Mucosa of gallbladder (tissue), 1 donor: ENCODE measurements around the gene LDB2. TPM values are rescaled to one million over a fixed set of nuclear protein-coding genes. Genes with fewer than 3 reads are reported as not detected.
"Not testable (repeated sequence)": the region's sequence is repeated elsewhere in the genome, so short reads cannot be mapped to it uniquely, and the experiment has no call there.

Experiments
- DNase-seq: peaks from one replicate; pipeline ENCODE4 v3.0.0-alpha.2; 2020; ENCODE audit warnings: low spot score
- total RNA-seq: library from RNA; stranded (reverse); gene quantifications from one replicate; pipeline ENCODE4 v1.2.1, GENCODE V29; 2021
- donor health status: DM: no; HTN: no; CAD: no.

LDB2 gene
- total RNA-seq, 1 donor from 2014 or later, result 16.9 TPM

DNA sequence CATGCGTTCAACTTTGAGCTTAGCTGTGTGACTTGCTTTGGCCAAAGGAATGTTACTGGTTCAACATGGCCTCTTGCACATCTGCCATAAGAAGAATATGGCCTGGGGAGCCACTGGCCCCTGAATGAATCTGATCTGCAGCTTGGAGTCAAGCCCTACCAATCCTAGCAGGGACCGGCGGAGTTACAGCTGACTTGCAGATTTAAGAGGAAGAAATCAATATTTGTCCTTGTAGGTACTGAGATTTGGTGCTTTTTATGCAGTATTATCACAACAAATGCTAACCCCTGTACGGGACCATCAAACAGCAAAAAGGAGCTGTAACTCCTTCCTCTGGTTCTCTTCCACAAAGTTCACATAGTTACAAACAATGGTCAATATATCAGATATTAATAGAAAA lies 252.0 kb downstream of the LDB2 start:
- no peak for DNase-seq

DNA sequence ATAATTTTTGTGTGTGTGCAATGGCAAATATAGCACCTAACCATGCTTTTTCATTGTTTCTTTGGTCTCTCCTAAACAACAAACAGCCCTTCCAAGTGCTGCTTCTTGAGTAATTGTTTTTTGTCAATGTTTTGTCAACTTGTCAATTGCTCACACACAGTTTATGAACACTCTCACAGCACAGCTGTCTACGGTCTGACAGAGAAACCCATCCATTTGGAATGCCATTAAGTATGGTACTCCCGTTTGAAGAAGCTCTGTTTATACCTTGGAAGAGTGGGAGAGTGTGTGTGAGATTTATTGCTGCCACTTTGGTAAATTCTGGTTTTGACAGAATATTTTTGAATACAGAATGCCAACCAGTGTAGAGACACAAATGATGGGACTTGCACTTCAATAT lies 254.6 kb downstream of the LDB2 start:
- no peak for DNase-seq

DNA sequence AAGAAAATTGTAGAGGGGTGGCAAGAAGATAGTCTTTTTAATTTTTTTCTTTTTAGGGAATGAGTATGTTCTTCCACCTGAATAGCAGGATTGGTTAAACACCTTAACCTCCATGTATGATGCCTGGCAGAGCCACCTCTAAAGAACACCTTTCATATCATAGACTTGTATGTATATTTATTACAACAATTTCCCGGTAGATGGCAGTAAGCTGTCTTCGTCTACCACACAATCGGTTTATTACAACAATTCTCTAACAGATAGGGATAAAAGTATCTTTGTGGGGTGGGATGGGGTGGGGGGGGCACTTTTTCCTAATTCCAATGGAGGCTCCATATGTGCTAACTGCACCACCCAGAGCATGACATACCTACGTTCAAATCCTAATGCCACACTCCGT lies 255.5 kb downstream of the LDB2 start:
- no peak for DNase-seq

DNA sequence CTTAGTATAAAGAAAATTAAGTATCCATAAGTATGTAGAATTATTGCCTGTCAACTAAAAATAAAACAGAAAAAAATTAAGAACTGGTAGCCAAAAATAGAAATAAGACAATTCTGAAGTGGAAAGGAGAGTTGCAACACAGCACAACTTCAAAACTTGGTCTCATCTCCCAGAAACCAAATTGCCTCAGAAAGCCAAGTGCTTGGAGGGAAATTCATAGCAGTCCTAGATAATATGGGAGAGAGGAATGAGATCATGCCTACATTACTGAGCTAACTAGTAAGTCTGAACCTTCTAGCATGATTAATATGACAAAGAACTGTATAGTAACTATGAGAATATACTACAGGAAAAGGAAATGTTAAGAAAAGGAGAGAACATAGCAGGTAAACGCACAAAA lies 256.5 kb downstream of the LDB2 start:
- DNase-seq, result no peak

DNA sequence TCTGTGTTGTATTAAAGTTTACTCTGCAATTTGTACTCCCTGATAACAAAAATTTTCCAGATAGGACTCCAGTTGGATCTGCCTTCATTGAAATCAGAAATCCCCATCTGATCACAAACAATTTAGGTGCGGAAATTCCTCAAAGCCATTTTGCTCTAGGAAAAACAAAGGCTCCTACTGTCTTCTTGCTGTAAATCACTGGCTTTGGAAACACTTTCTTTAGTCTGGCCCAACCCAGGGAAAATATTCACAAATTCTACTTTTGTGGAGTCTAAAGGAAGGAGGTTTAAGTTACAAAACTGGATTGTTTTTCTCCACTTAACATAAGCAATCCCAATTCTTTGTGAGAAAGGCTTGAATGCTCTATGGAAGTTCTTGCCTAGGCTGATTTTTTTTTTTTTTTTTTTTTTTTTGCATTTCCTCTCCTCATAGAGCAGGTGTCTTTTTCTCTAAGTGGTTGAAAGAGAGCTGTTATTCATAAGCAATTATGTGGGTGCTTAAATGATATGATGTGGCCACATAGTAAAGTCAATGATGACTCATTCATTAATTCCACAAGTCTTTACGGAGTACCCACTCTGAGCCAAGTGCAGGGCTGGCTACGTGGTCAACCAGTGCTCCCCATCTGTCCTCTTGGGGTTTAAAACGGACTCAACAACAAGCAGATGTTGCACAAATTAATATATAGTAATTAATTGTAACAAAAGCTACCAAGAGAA lies 261.4 kb downstream of the LDB2 start:
- no peak for DNase-seq

DNA sequence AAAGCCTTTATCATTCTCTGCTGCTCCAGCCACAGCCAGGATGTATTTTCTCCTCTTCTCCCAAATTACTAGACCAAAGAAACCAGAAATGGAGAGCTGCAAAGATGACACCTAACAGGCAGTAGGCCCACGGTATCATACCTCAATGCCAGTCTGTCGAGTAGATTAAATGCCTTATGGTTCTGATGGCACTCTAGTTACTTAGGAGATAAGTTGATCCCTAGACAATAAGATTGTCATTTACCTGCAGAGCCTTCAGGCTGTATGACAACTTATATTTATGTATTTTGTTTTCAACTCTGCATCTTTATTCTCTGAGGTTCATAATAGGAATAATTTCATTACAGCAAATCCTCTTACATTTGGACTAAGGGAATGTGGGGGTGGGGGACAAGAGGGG lies 262.1 kb downstream of the LDB2 start:
- DNase-seq, result no peak

DNA sequence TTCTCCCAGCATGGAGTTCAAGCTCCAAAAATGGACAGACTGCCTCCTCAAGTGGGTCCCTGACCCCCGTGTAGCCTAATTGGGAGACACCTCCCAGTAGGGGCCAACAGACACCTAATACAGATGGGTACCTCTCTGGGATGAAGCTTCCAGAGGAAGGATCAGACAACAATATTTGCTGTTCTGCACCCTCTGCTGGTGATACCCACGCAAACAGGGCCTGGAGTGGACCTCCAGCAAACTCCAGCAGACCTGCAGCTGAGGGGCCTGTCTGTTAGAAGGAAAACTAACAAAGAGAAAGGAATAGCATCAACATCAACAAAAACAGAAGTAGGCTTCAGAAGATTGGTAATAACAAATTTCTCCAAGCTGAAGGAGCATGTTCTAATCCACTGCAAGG lies 269.2 kb downstream of the LDB2 start:
- DNase-seq, result not testable (repeated sequence)

DNA sequence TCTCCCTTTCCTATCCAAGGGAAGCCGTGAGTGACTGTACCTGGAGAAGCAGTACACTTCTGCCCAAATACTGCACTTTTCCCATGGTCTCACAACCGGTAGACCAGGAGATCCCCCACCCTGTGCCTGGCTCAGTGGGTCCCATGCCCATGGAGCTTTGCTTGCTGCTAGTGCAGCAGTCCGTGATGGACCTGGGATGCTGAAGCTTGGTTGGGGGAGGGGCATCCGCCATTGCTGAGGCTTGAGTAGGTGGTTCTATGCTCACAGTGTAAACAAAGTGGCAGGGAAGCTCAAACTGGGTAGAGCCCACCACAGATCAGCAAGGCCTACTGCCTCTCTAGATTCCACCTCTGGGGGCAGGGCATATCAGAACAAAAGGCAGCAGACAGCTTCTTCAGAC lies 269.6 kb downstream of the LDB2 start:
- not testable (repeated sequence) for DNase-seq

DNA sequence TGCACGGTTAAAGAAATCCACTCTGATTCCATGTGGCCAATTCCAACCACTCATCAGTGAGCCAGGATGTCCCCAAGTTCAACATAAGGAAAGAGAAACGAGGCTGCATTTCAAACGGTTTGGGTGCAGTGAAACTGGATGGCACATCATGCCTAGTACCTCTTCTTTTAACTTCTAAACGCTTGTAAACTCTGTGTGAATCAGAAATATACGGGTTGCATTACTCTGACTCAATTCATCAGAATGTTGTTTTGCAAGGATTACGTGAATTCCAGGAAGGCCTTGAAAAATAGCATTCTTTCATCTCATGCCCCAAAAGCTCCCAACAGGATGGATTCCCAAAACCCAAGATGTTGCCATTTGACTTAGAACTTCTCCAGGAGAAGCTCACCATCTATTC lies 270.4 kb downstream of the LDB2 start:
- DNase-seq, result no peak

DNA sequence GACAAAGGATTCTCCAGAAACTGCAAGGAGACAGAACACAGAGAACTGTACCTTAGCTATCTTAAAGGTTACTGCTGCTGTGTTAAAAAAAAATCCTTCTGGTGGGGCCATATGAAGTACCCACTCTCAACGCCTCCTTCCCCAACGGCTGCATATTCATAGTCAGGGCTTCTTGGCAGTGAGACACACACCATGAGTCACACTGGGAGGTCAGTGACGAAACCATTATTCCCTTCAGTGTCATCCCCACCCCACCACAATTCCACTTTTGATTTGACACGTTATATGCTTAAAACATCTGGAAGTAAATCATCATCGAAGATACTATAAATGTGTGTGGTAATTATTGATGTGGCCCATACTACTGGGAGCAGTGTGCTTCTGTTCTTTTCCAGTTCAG lies 271.5 kb downstream of the LDB2 start:
- peak; percentile 16 for DNase-seq

DNA sequence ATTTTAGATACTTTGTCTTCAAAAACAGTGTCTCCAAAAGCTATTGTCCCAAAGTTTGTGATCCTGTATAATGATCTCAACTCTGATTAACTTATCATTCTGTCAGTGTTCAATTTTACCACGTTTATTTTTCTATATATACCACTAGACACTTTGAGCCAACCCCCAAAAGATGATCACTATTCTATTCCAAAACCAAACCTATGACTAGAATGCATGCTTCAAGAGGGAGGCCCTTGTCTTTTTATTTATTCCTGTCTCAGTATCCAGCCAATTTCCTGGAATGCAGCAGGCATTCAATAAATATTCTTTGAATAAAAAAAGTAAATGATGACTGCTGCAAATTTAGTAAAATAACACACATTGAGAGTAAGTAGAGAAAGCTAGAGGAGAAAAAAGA lies 275.6 kb downstream of the LDB2 start:
- DNase-seq, result no peak

DNA sequence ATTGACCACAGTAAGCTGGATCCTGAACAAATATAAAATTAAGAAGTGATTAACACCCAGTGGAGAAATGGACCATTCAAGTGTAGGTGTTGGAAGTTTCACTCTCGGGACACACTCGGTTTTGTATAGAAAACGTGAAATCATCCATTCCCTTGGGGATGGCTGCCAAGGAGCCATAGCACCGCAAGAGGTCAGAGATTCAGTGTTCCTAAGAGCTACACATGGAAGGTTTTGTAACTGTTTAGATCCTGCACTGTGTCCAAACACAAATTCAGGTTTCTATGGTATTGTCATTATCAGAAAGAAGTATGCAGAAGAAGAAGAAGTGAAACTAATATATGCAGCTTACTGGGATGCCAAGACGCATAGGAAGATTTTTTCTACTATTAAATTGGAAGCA lies 281.0 kb downstream of the LDB2 start:
- DNase-seq, result no peak

DNA sequence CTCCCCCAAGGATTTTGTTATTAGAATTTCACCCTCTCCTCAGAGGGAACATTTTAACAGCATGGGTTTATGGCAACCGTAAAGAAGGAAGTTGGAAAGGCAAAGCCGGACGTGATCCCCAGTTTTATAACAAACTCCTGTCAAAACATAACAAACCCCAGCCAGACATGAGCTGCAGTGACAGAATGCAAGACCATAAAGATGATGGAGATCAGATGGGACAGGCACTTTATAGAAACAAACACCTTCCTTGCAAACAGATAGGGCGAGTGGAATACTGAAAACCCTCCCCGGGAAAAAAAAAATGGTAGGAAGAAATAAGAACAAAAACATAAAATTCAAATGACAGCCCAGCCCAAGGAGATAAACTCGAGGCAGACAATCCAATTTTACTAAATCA lies 281.4 kb downstream of the LDB2 start:
- no peak for DNase-seq

DNA sequence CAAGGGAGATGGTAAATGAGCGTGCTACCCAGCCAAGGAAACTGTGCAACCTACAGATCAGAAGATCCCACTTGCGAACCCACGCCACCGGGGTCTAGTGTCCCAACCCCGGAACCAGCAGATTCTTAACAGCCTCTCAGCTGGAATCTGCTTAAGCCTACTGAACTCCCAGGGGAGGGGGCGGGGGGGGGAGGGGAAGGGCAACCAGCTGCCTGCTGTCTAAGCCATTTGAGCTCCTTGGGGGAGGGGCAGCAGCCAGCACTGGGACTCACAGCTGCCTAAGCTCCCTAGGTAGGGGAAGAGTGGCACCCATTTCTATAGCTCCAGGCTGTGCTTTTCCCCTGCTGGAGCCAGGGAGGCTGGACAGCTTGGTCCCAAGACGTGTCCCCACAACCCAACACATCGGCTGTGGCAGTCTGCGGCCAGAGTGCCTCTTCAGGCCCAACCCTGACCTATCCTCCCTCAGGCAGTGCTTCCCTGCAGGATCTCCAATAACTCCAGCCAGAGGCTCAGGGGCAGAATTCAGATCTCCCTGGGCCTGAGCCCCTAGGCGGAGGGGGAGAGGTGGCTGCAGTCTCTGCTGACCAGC lies 289.2 kb downstream of the LDB2 start:
- no peak for DNase-seq

DNA sequence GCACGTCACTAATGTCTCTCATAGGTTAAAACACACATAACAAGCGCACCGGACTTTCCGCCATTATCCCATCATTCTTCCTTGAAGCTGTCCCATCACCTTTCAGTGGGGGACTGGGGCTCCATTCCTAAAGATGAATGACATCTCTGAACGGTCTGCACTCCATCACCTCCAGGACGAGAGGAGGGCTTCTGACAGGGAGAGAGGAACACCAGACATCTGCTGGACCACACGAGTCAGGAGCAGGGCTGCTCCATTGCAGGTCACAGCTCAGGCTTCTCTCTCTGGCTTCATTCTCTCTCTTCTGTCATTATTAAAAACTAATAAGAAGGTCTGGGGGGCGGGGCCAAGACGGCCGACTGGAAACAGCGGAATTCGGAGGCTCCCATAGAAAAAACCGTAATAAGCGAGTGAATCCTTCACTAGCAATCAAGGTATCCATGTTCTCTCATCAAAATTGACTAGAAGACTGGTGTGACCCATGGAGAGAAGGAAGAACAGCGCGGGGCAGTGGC lies 289.8 kb downstream of the LDB2 start:
- no peak for DNase-seq

DNA sequence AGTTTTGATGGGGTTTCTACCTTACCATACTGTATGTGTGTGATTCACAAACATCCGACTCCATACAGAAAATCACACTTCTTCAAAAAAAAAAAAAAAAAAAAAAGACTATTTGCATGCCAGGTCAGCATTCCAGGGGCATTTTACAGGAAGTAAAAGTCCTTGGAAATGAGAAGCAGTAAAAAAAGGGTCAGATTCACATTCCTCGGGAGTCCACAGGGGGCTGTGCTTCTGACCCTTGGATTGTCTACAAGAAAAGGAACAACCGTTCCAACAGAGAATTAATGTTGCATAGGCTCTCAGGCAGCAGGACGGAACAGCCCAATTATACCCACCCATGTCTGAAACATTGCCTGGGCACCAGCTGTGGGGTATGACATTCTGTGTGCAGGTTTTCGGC lies 290.3 kb downstream of the LDB2 start:
- DNase-seq, result no peak

DNA sequence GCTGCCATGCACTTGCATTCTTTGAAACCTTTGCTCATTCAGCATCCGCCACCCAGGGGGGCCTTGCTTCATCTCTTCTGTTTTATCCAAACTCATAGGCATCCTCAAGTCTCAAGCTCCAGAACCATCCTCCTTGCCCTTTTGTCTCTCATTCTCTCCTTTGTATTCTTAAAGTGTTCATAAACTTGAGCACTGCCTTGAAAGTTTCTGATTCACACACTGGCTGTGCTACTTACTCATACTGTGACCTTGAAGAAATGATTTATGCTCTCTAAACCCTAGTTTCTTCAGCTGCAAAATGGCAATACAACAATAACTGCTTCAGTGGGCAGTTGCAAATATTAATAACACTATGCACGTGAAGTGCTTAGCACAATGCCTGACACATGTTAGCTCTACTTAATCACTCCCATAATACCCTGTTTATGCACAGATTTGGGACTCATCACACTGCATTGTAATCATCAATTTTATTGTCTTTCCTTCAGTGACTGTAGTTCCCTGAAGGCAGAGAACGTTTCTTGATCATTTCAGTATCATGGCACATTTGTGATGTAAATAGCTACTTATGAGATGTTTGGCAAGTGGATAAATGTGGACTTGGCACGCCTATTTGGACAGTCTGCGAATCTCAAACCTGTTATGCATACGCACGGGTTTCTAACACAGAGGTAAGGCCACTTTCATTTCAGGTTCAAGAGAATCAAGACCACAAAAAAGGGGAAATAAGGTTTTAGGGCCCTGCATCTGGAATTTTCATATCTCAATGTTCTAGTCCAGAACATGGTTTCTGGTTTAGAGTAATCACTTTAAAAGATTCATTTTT lies 291.0 kb downstream of the LDB2 start:
- DNase-seq, result no peak

DNA sequence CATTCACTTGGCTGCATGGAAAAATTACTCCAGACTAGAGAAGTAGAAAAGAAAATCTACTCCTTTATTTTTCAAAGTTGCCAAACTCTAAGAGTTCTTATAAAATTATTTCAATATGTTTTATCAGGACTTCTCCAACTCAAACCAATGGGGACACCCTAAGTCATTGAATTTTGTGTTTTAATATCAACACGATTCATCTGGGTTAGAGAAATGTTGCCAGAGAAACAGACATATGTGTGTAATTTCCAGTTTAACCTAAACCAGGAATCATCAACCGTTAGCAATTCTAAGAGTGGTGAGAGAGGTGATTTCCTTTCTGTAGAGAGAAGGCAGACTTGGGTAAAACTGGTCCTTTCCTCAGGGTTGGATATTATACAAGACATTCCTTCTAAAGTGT lies 291.8 kb downstream of the LDB2 start:
- DNase-seq, result no peak

DNA sequence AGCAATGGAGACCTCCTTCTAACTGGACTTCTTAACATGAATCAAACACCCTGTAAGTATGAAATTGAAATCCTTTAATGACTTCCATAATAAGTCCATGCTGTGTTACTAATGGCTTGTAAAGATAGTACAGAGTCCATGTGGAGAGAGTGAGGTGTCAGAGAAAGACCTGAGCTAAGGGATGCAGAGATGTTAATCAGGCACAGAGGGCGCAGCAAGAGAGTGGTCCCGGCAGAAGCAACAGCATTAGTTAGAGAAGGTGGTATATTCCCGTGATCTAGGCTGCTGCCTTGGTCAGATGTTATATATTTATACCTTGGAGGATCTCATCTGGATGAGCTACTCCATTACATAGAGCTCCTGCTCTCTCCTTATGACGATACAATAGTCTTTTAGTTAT lies 295.3 kb downstream of the LDB2 start:
- DNase-seq, result no peak

DNA sequence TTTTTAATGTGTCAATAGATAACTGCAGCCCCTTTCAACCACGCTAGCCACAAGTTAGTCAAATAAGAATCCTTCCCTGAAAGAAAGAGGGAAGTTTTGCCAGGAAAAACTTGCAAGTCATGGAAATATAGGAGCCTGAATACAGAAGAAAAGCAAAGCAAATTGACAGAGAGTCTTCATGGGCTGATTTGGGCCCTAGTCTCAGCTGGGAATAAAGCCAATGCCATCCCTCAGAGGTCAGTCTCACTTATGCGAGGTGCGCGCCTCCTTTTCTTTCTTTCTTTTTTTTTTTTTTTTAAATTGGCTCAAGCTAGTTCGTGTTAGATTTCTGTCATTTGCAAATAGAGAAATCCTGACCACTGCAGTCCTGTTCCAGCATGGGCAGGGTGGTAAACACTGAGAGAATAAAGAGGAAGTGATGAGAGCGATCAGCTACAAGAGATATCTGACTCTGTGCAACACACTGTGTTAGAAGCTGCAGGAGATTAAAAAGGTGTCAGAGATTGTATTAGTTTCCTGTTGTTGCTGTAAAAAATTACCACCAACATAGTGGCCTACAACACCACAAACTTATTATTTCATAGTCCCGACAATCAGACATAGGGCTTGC lies 299.7 kb downstream of the LDB2 start:
- DNase-seq, result no peak

DNA sequence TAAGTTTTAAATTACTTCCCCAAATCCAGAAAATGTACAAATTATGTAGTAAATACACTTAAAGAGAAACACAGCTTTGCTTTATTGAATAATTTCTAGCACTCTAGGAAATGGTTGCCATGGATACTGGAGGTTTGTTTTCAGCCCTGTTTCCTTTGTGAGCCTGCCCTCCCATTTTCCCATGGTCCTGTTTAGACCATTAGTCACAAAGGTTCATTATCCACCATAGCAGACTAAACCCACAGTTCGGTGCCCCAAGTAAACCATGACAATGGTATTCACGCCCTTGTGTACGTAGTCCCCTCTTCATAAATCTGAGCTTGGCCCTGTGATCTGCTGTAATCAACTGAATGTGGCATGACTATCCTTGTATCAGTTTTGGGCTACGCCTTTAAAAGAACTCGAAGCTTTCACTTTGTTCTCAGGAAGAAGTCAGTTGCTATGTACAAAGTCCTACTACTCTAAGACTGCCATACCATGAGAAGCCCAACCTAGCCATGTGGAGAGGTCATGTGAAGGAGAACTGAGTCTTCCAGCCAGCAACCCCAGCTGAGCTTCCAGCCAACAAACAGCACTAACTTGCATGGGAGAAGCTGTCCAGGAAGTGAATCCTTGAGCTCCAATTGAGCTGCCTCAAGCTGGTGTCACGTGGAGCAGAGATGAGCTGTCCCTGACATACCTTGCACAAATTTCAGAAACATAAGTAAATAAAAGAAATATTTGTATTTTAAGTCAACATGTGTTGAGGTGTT lies 300.4 kb downstream of the LDB2 start:
- DNase-seq, result no peak

DNA sequence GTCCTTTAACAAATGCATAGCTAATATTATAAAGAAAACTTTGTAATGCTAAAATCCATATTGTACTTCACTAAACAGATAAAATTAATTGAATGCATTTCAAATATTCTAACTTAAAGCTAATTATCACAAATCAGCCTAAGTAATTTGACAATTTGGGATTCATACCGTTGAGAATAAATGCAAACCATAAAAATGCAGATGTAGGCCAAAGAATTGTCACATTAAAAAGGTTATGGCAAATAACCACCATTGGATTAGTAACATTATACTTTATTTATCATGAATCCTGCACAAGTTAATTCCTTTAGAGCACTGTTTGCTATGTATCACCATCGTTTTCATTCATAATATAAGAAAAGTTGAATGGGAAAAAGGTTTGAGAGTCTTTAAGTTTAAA lies 301.0 kb downstream of the LDB2 start:
- DNase-seq, result no peak
